Measurements from ENCODE around the gene SMARCA4.

The SMARCA4 gene

DNA sequence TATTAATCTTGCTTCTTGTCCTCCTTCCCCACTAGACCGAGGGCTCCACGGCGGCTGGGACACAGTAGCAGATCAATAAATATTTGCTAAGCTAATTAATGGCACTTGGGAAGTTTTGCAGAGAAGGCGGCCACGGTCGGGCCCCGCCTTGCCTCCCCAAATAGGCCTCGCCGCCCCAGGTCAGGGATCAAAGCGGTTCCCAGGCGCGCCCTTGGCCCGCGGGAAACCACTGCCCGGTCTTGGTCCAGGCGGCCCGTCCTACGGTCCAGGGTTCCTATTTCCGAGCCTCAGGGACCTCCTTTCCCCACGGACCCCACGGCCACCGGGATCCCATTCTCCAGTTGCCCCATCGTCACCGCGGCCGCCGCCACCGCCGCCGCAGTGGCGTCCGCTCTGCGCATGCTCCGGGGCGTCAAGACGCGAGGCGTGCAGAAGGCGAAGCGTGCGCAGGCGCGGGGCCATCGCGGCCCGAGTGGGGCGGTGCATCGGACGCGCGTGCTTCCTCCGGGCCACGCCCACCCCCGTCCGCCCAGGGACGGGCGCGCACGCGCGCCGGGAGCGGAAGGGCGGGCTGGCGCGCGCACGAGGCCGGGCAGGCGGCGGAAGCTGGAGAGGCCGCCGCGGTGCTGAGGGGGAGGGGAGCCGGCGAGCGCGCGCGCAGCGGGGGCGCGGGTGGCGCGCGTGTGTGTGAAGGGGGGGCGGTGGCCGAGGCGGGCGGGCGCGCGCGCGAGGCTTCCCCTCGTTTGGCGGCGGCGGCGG, at the start of gene SMARCA4:
Gene SMARCA4 (plus strand): TSS at position 717 of the 759 bp plus-strand sequence. CDS start 23,122 bp downstream, outside the sequence.
- peak; percentile 95 to 96 for DNase-seq

DNA sequence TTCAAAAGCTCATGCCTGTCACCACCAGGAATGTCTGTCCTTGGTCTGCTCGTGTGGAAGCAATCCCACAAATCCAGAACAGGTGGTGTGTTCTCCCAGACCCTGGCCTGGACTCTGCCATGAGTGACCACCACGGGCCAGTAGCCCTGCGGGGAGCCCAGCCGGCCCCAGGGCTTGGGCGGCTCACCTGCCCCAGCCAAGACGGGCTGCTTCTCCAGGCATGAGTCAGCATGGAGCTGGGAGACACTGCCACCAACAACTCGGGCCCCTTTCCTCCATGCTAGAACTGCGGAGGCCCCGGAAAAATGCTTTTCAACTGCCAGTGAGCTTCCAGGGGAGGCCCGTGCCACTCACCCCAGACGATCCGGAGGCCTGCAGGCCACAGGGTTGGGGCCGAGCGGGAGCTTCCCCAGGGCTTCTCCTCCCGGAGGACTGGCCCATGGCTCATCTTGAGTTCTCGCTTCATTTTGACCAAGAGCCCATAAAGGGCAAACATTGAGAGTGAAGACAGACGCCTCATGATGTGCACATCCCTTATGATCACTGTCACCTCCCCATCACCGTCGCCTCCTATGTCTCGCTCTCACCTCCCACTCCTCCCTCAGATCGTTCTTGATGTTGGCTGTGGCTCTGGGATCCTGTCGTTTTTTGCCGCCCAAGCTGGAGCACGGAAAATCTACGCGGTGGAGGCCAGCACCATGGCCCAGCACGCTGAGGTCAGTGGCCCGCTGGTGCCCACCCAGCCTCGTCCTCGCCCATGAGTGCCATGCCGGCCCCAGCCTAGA, 49.1 kb upstream of the SMARCA4 start:
- DNase-seq: no peak

DNA sequence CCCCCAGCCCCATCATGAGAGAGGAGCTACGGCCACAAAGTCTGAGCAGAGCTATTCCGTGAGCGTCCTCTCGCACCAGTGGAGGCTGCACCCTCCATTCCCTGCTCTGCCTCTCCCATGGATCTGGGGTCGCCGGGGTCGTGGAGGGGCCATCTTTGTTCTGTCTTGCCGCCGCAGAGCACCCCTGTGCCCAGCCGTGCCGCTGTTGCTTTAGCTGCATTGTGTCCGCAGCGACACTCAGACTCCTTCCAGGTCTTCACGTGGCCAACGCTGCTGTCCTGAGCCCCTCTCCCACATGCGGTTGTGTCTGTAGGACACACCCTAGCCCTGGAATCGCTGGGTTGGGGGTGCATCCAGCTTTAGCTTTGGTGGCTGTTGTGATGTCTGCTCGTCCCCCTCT, 48.2 kb upstream of the SMARCA4 start:
- no peak for DNase-seq

DNA sequence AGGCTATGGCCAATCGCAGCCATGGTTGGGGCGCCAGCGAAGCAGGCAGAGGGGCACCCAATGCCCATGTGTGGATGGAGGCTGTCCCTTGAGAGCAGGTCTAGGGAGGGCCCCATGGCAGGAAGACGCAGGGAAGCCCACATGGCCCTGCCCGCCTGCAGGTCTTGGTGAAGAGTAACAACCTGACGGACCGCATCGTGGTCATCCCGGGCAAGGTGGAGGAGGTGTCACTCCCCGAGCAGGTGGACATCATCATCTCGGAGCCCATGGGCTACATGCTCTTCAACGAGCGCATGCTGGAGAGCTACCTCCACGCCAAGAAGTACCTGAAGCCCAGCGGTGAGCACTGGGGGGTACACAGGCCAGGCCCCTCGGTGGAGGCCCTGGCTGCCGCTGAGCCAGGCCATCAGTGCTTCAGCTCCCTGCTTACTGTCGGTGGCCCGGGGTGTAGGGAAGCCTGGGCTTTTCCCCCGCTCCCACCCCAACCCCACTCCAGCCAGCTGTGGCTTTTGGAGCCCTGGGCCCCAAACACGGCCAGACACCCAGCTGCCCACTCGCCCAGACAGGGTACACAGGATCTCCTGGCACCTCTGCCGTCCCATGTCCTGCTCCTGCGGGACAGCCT, 47.0 kb upstream of the SMARCA4 start:
- DNase-seq: no peak

DNA sequence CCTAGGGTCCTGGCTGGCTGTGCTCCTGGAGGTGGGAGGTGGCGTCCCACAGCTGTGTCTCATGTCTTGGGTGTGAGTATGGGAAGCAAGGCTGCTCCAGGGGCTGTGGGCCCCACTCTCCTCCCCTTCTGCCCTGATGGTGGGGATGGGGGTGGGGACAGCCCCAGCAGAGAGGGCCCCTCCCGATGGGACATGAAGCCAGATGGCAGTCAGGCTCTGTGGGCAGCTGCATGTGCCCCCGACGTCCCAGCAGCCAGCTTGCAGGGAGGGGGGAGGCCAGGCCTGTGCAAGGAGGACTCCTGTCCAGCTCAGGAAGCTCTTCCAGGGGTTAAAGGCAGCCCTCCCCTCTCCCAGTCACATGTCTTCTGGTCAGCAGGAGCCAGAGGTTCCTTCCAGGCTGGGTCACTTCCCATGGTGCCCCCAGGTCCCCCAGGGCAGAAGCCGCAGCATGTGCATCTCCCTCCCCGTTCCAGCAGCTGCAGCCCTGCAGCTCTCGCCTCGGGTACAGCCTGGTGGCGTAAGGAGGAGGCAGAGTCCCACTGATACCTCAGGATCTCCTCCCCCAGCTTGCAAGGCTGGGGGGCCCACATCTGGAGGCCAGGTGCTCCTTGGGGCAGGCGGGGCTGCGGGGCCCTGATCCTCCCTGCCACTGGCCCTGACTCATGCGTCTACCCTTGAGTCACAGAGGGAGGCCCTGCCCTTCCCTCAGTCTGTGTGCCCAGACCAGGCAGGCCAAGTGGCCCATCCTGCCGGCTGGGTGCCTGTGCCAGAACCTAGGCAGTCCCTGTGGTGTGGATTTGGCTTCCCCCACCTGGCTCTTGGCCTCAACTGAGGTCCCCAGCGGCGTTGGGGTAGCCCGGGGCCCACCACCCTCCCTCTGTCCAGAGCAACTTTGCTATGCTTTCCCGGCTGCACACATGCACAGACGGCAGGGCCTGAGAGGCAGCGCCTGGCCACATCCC, 45.4 kb upstream of the SMARCA4 start:
- no peak for DNase-seq

DNA sequence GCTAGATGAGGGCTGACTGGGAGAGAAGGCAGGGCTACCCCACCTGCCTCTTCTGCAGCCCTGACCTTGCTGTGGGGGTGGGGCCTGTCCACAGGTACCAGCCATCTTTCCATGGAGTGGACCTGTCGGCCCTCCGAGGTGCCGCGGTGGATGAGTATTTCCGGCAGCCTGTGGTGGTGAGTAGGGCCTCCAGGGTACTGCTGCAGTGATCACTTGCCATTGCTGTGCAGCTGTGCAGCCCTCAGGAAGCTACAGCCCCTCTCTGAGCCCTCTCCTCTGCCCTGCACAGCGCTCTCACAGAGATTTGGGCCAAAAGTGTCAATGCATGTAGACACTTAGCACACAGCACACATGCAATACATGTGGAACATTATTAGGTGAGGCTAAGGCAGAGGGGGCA, 44.2 kb upstream of the SMARCA4 start:
- no peak for DNase-seq

DNA sequence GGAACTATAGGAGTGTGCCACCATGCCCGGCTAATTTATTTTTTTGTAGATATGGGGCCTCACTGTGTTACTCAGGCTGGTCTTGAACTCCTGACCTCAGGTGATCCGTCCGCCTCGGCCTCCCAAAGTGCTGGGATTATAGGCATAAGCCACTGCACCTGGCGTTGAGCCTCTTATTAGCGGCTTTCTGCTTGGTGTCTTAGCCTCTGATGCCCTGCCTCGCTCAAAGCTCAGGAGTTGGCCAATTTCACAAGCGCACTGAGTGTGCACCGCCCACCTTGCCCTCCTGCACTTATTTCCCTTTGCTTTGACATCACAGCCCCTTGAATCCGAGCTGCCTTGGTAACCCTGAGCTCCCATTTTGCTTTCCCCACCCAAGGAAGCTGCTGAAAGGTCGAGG, 42.5 kb upstream of the SMARCA4 start:
- no peak for DNase-seq

DNA sequence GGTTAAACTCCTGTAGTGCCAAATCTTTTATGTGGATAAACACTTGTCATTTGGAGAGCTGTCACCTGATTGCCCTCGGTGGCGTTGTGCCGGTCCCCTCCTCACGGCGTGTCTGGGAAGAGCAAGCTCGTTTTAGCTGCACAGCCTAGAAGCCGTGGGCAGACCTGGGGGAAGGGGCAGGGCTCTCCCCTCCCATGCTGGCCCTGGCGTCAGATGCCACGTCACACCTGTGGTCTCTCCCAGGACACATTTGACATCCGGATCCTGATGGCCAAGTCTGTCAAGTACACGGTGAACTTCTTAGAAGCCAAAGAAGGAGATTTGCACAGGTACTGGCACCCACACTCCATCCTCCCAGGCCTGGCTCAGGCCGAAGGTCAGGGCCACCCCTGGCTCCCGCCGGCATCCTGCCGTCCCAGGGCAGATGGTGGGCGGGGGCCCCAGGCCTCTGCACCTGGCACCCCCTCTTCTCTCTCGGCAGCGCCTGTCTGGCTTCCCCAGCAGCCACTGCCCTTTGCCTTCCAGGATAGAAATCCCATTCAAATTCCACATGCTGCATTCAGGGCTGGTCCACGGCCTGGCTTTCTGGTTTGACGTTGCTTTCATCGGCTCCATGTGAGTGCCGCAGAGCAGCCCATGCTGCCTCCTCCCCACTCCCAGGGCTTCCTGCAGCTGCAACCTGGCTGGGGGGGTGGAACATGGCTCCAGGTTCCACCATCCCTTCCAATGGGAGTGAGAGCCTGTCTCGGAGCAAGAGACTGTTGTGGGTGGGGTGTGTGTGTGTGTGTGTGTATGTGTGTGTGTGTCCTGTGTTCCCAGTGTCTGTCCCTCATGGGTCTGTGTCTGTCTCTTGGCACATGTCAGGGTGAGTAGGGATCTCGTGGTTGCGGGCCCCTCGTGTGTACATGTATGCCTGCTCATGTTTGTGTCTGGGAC, 41.2 kb upstream of the SMARCA4 start:
- no peak for DNase-seq

DNA sequence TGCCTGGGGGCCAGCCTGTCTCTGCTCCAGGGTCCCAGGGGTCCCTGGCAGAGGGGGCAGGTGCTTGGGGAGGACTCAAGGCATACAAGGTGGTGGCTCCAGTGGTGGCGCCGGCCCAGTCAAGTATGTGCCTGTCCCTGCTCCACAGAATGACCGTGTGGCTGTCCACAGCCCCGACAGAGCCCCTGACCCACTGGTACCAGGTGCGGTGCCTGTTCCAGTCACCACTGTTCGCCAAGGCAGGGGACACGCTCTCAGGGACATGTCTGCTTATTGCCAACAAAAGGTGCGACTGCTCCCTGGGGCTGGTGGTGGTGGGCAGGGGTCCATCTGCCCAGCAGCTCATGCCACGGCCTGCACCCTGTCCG, 40.6 kb upstream of the SMARCA4 start:
- no peak for DNase-seq

DNA sequence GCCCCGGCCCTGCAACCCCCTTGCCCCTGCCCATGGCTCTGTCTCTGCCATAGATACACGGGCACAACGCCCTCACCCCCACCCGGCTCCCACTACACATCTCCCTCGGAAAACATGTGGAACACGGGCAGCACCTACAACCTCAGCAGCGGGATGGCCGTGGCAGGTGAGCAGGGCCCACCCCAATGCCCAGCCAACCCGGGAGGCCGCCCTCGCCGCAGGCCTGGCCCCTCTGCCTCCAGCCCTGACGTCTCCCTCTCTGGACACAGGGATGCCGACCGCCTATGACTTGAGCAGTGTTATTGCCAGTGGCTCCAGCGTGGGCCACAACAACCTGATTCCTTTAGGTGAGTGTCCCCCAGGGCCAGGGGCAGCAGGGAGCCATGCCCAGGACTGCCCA, 40.0 kb upstream of the SMARCA4 start:
- DNase-seq: no peak

DNA sequence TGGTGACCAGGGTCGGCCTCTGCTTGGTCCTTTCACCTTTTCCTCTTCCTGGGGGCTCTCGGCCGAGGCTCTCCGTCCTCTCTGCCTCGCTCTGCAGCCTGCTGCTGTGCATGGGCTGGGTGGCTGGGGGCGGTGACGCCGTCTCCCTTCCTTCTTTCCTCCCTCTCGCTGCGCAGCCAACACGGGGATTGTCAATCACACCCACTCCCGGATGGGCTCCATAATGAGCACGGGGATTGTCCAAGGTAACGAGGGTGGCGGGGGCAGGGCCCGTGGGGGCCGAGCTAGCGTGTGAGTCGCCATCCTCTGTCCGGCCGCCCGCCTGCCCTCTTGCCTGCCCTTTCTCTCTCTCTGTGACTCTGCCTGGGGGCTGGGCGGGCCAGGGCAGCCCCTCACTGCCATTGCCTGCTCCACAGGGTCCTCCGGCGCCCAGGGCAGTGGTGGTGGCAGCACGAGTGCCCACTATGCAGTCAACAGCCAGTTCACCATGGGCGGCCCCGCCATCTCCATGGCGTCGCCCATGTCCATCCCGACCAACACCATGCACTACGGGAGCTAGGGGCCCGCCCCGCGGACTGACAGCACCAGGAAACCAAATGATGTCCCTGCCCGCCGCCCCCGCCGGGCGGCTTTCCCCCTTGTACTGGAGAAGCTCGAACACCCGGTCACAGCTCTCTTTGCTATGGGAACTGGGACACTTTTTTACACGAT, 39.5 kb upstream of the SMARCA4 start:
- DNase-seq: no peak

DNA sequence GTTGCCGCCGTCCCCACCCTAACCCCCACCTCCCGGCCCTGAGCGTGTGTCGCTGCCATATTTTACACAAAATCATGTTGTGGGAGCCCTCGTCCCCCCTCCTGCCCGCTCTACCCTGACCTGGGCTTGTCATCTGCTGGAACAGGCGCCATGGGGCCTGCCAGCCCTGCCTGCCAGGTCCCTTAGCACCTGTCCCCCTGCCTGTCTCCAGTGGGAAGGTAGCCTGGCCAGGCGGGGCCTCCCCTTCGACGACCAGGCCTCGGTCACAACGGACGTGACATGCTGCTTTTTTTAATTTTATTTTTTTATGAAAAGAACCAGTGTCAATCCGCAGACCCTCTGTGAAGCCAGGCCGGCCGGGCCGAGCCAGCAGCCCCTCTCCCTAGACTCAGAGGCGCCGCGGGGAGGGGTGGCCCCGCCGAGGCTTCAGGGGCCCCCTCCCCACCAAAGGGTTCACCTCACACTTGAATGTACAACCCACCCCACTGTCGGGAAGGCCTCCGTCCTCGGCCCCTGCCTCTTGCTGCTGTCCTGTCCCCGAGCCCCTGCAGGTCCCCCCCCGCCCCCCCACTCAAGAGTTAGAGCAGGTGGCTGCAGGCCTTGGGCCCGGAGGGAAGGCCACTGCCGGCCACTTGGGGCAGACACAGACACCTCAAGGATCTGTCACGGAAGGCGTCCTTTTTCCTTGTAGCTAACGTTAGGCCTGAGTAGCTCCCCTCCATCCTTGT, 38.8 kb upstream of the SMARCA4 start:
- no peak for DNase-seq

DNA sequence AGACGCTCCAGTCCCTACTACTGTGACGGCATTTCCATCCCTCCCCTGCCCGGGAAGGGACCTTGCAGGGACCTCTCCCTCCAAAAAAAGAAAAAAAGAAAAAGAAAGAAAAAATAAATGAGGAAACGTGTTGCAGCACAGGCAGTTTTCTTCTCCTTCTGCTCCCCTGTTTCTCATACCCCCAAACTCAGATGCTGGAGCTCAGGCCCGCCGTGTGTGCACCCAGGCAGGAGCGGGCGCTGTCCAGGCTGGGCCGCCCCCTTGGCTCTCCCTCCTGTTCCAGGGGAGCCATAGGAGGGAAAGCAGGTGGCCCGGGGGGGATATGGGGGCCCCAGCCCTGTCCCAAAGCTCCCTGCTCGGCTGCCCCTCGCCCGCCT, 38.2 kb upstream of the SMARCA4 start:
- DNase-seq: no peak

DNA sequence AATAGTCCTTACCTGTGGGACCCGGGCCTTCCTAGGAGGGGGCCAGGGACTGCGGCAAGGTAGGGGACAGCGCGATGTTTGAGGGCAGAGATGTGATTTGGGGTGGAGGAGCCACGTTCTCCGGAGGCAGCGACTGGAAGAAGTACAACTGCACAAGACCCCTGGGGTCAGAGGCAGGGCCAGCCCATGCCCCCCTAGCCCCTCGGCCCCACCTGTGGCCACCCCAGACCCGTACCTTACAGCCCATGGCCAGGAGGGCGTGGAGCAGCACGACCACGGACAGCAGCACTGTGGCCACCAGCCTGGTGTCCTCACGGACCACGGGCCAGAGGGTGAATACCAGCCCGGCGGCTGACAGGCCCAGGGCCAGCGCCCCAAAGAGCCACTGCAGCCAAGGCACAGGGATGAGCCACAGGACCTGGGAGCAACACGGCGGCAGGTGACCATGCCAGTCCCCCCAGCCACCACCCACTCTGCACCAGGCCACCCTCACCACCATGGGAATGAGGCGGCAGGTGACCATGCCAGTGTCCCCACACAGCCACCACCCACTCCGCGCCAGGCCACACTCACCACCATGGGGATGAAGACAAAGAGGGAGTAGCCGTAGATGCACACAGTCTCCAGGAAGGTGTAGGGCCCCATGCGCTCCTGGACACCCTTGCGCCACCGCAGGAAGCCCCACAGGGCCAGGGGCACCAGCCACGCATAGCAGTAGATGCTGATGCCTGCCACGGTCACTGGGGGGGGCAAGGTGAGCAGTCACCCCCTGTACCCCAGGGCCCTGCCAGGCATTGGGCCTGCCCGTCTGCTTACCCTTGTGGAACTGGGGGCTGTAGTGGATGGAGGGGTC, 37.3 kb upstream of the SMARCA4 start:
- no peak for DNase-seq

DNA sequence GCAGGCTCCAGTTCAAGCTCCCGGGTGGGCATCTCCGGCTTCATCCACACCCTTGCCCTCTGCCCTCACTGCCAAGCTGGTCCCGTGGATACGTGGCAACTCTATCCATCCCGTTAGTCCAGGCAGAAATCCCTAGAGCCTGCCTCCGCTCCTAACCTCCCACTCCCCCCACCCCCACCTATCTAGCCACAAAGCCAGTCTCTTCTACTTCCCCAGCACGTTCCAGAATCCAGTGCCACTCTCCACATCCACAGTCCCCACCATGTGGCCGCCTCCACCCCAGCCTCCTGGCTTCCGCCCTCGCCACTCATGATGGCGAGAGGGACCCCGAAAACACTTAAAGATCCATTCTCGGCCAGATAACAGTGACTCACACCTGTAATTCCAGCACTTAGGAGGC, 36.2 kb upstream of the SMARCA4 start:
- DNase-seq: no peak

DNA sequence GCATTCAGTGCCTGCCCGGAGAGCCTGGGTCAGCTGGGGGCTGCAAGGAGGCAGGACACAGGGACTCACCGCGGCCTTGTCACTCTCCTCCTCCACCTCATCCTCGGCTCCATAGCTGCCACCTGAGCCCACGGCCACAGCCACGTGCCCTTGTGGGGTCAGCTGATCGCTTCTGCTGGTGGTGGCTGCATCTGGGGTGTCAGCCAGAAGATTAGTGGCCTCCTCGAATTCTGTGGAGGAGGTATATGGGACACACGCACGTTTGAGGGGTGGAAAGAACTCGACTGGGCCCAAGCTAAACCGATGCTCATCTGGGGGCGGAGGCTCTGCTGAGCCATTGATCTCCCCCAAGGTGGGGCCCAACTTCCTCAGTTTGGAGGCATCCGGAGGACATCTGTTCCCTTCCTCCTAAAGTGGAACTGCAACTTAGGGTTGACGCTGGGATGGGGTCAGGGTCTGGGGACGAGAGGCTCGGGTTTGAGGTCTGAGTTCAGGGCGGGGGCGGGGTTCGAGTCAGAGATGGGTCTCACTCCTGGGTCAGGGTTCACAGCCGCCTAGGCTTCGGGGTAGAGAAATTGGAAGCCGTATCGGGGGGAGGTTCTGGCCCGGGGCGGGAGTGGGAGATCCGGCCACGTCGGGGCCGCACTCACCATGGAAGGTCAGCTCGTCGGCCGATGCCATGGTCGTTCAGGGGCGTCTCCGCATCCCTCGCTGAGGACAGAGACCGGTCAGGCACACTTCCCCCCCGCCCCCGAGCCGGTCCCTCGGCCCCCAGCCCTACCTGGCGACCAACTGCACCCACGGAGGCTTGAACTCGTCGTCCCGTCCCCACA, 32.9 kb upstream of the SMARCA4 start:
- DNase-seq: no peak

DNA sequence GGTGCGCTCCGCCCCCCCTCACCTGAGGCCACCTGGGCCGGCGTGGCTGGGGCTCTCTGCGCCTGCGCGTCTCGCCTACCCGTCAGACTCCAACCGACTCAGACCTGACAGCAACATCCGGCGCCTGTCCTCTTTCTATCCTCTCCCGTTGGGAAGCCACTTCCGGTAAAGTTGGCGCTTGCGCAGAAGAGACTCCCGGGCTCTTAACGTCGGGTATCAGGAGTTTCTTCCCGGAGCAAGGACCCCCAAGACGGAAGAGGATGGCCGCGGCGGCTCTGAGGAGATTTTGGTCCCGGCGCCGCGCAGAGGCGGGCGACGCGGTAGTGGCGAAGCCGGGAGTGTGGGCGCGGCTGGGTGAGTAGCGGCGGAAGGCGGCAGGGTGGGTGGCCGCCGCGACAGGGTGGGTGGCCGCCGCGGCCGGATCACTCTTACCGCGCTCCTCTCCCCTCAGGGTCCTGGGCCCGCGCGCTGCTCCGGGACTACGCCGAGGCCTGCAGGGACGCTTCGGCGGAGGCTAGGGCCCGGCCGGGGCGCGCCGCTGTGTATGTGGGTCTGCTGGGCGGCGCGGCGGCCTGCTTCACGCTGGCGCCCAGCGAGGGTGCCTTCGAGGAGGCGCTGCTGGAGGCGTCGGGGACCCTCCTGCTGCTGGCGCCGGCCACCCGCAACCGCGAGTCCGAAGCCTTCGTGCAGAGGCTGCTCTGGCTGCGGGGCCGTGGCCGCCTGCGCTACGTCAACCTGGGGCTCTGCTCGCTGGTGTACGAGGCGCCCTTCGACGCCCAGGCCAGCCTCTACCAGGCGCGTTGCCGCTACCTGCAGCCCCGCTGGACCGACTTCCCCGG, 32.0 kb upstream of the SMARCA4 start, which contains the start of the genes TIMM29 and YIPF2:
Gene TIMM29 (plus strand): TSS at position 249 of the 839 bp plus-strand sequence. CDS start 12 bp downstream, at position 261.
Gene YIPF2 (minus strand): TSS at position 77 of the 839 bp plus-strand sequence. CDS start 229 bp downstream, outside the sequence.
- DNase-seq: peak; percentile 98 to 99

All from NCI-H2081 (cell line).